ENCODE measurements around the gene SUPT20H.

DNA sequence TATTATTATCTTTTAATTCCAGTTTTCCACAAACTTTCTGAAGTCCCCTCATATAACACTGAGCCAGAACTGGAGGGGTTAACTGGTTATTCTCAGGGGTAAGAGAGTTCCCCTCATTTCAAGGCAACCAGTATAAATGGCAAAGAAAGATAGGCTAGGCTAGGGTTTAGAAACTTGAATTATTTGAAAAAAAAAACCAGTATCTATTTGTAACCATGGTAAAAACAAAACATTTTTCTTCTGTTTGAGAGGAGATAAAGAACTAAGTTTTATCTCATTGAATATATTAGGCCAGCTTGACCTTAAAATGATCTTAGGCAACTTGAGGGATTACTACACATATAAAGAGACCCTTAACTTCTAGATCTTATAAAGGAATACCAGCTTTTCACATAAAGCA, 19.6 kb downstream of the SUPT20H start:
- TF ChIP-seq POLR2A (IDR thresholded peaks at IDR 0.05) (no peak), CTCF (IDR thresholded peaks at IDR 0.05) (no peak), EP300 (IDR thresholded peaks at IDR 0.05) (no peak)

All from tibial nerve (tissue), 4 donors.